Right lobe of liver (tissue), 6 donors: ENCODE measurements around the gene TAB2. TPM values are rescaled to one million over a fixed set of nuclear protein-coding genes. Genes with fewer than 3 reads are reported as not detected.
"Not testable (repeated sequence)": the region's sequence is repeated elsewhere in the genome, so short reads cannot be mapped to it uniquely, and the experiment has no call there.

Source experiments
- ATAC-seq, 4 donors: fragments of 200-7000 bp; cut with Tn5 transposase; one replicate each; pipeline ENCODE4 v1.9.1; 2020; ENCODE audit warnings: mild to moderate bottlenecking in 4 of 4, moderate library complexity in 4 of 4
- DNase-seq, 3 donors: peaks; one replicate each; pipeline ENCODE4 v3.0.0-alpha.2; 2020
- H3K27ac ChIP-seq, 3 donors: fragments of 200-600 bp; one replicate each; pipeline ENCODE4 v1.8.0; 2022
- H3K27me3 ChIP-seq, 2 donors: fragments of 200-600 bp; one replicate each; pipeline ENCODE4 v1.8.0; 2022
- H3K36me3 ChIP-seq, 4 donors: fragments of 200-600 bp; sonication (generic) in 1 of 4; one replicate each; pipeline versions ENCODE4 v1.5.1 to v1.8.0; 2017 to 2022; ENCODE audit warnings: control low read depth in 1 of 4
- H3K4me1 ChIP-seq, 4 donors: fragments of 200-600 bp; sonication (generic) in 1 of 4; one replicate each; pipeline versions ENCODE4 v1.5.1 to v1.8.0; 2017 to 2022; ENCODE audit warnings: control low read depth in 1 of 4
- H3K4me3 ChIP-seq, 3 donors: fragments of 200-600 bp; one replicate each; pipeline ENCODE4 v1.8.0; 2022
- H3K9me3 ChIP-seq, 4 donors: fragments of 200-600 bp; sonication (generic) in 1 of 4; one replicate each; pipeline versions ENCODE4 v1.5.1 to v1.8.0; 2017 to 2022; ENCODE audit warnings: control low read depth in 1 of 4
- CTCF ChIP-seq, 4 donors: fragments of 200-600 bp in 3 of 4; fragments of 450-650 bp in 1 of 4; IDR thresholded peaks; one replicate each; pipeline versions ENCODE4 v1.5.1 to v1.8.0; 2016 to 2022; ENCODE audit warnings: antibody characterized with exemption in 4 of 4, mild to moderate bottlenecking in 2 of 4
- POLR2A ChIP-seq: fragments of 450-650 bp; IDR thresholded peaks from one replicate; pipeline ENCODE4 v1.6.1; 2017; ENCODE audit warnings: antibody characterized with exemption, mild to moderate bottlenecking
- WGBS: methylation state at CpG from one replicate; pipeline ENCODE4 v1.1.6; 2018; ENCODE audit warnings: low coverage, low lambda C conversion rate; ENCODE audit not compliant: insufficient coverage; ENCODE audit errors: missing lambda C conversion rate; 5-methylcytosine and 5-hydroxymethylcytosine counted together
- intact Hi-C, 2 donors: fragments of 100-400 bp; cut with DNase I; formaldehyde crosslinking; loops; one replicate each; pipeline versions ENCODE4 v1.11.2 to v1.14.1; 2022
- small RNA-seq, 2 experiments: library from RNA; depleted of rRNA; stranded (forward); fragments of <200 nt; gene quantifications; one replicate each; pipeline ENCODE3, GENCODE V24; 2016
- total RNA-seq, 6 experiments: library from RNA; depleted of rRNA in 2 of 6; stranded (reverse); fragments of >200 nt in 2 of 6; fragmentation: NEBNext Ultra II Directional in 3 of 6; extraction: Animal tissue kit (Norgen Biotek cat#: 25700) in 3 of 6; gene quantifications; one replicate each; pipeline versions ENCODE4 v1.1.0 to v1.2.4, GENCODE V29; 2016 to 2023
- donor health status: DM: no; HTN: yes; CAD: no.
- donor health status: DM: no; HTN: no; CAD: no.
- donor health status: DM: no; HTN: no; CAD: no.
- donor health status: DM: no; HTN: yes; CAD: no.
- donor health status: DM: no; HTN: yes; CAD: no.

The TAB2 gene
- total RNA-seq, 6 experiments from 2014 or later: 25.5 to 33.1 (median 30.2) TPM

DNA sequence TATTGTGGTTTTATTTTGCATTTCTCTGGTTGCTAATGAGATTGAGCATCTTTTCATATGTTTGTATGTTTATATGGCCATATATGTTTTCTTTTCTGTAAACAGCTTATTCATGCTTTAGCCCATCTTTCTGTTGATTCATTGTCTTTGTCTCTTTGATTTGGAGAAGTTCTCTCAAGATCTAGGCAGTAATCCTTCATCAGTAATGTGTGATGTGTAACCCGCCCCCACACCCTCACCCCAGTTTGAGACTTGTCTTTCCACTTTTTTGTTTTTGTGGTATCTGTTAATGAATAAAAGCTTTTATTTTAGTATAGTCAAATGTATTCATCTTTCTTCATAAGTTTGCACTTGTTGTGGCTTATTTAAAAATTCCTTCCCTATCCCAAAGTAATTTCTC lies 141.3 kb downstream of the TAB2 start:
- peaks cover 0 to 12% (median 10%) of the 10 kb centered on the region in 4 donors for H3K4me1 ChIP-seq
- ATAC-seq: no peak
- WGBS: 91% methylated on average over 1 of the region's 1 CpG
- TF ChIP-seq POLR2A (no peak), CTCF (IDR thresholded peaks at IDR 0.05) (no peak)
- no peak overlapping the region for H3K4me3 ChIP-seq
- H3K36me3 ChIP-seq: no peaks in the 10 kb centered on the region
- intact Hi-C loops: no loop called here
- DNase-seq: no peak
- no peak overlapping the region for H3K27ac ChIP-seq
- H3K9me3 ChIP-seq: no peaks in the 10 kb centered on the region
- no peaks in the 10 kb centered on the region for H3K27me3 ChIP-seq

DNA sequence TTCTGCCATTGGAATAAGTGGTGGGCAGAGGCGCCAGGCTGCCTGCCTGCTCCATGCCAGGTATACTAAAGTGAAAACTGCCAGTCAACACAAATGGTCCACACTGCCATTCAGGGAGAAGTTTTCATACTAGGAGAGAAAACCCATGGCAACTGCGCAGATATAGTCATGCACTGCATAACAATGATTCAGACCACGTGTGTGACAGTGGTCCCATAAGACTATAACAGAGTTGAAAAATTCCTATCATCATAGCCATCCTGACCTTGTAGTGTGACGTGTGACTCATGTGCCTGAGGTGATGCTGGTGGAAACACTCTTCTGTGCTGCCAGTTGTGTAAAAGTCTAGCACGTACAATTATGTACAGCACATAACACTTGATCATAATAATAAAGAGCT lies 142.2 kb downstream of the TAB2 start:
- H3K27ac ChIP-seq: no peak overlapping the region
- WGBS: 80% methylated on average over 5 of the region's 5 CpGs
- peaks cover 0 to 4% (median 3%) of the 10 kb centered on the region in 4 donors for H3K4me1 ChIP-seq
- no peaks in the 10 kb centered on the region for H3K27me3 ChIP-seq
- intact Hi-C loops: no loop called here
- ATAC-seq: no peak
- H3K9me3 ChIP-seq: no peaks in the 10 kb centered on the region
- no peaks in the 10 kb centered on the region for H3K36me3 ChIP-seq
- TF ChIP-seq POLR2A (no peak), CTCF (IDR thresholded peaks at IDR 0.05) (no peak)
- no peak for DNase-seq
- H3K4me3 ChIP-seq: no peak overlapping the region

GRCh38 chr6:149460249-149460648 lies 142.7 kb downstream of the TAB2 start:
- H3K4me1 ChIP-seq, DNase-seq, H3K27me3 ChIP-seq, H3K36me3 ChIP-seq, intact Hi-C loops, H3K9me3 ChIP-seq, H3K4me3 ChIP-seq, H3K27ac ChIP-seq, ATAC-seq: not testable (repeated sequence)
- WGBS: 68% methylated on average over 3 of the region's 3 CpGs

Small RNA genes within 50 kb of the gene (small RNA-seq; reads per million reads assigned to genes)
- gene RN7SL234P: 0 reads per million in 2 experiments

Other genes starting within 250 kb of the TAB2 start
- gene SUMO4, start 82.5 kb downstream of the TAB2 start, total RNA-seq: 1 to 10 TPM in 3 of 6 experiments, under 1 TPM in 3; 0.49 to 1.2 (median 1.0) TPM
- 1 to 10 TPM in 1 of 6 experiments, under 1 TPM in 5; 0.49 to 1.4 (median 0.90) TPM for gene ZC3H12D, start 167.3 kb downstream of the TAB2 start, total RNA-seq
- gene PPIL4, start 228.3 kb downstream of the TAB2 start, total RNA-seq: 1 to 10 TPM; 7.5 to 9.6 (median 8.7) TPM
- 10 to 100 TPM; 20.1 to 26.0 (median 21.8) TPM for gene GINM1, start 248.7 kb downstream of the TAB2 start, total RNA-seq